Measurements from ENCODE around the gene FLYWCH2. TPM values are rescaled to one million over a fixed set of nuclear protein-coding genes. Genes with fewer than 3 reads are reported as not detected.

The FLYWCH2 gene
- total and polyA plus RNA-seq, 9 of the 15 experiments (the other 6 are each of a cell fraction or from before 2014, with no cell fraction given): 0.70 to 55.5 (median 7.6) TPM

GRCh38 chr16:2882650-2883457 lies at the start of gene FLYWCH2 (continued):
- TF ChIP-seq SAP30 (IDR thresholded peaks at IDR 0.05; ENCODE audit: borderline replicate concordance, insufficient read depth, low read depth, low read length, poor library complexity, severe bottlenecking) (peak; percentile 52), KAT2B (IDR thresholded peaks at IDR 0.05; ENCODE audit: low read depth, low read length) (no peak), NFYB (IDR thresholded peaks at IDR 0.05; ENCODE audit: extremely low read depth, insufficient read length) (peak; percentile 94), ZNF695 (CRISPR knock-in tag; IDR thresholded peaks at IDR 0.05) (no peak), MEIS2 (IDR thresholded peaks at IDR 0.05; ENCODE audit: partially characterized antibody) (peak; percentile 89), FOXJ2 (tag; IDR thresholded peaks at IDR 0.05) (no peak), CBFA2T3 (IDR thresholded peaks at IDR 0.05) (no peak), CBFA2T2 (conservative IDR thresholded peaks at IDR 0.05) (no peak), RCOR1 (IDR thresholded peaks at IDR 0.05; ENCODE audit: borderline replicate concordance in 1 of 2, low read depth in 2 of 2, low read length in 2 of 2) (0 out of 4 replicates have a peak, but pooled peaks of 1 of the 2 experiments have one; percentile 11), MBD1 (CRISPR knock-in tag; IDR thresholded peaks at IDR 0.05) (no peak), ZNF12 (CRISPR knock-in tag; IDR thresholded peaks at IDR 0.05) (0 out of 2 replicates have a peak, but pooled peaks have one; percentile 34), ATF7 (IDR thresholded peaks at IDR 0.05) (peak; percentile 75), MCM3 (IDR thresholded peaks at IDR 0.05) (no peak), MAFF (IDR thresholded peaks at IDR 0.05; ENCODE audit: low read length) (no peak), RNF2 (IDR thresholded peaks at IDR 0.05) (no peak), NR0B1 (IDR thresholded peaks at IDR 0.05; ENCODE audit: partially characterized antibody) (no peak), GTF2E2 (tag; IDR thresholded peaks at IDR 0.05) (no peak), ZFP1 (CRISPR knock-in tag; IDR thresholded peaks at IDR 0.05) (no peak), HNRNPH1 (optimal IDR thresholded peaks at IDR 0.05; ENCODE audit: low read depth, low read length) (no peak), NFXL1 (CRISPR knock-in tag; IDR thresholded peaks at IDR 0.05) (no peak), LARP7 (IDR thresholded peaks at IDR 0.05) (no peak), ZNF224 (CRISPR knock-in tag; IDR thresholded peaks at IDR 0.05) (no peak), XRCC4 (IDR thresholded peaks at IDR 0.05; ENCODE audit: extremely low read depth, insufficient read depth, insufficient read length) (no peak), GMEB1 (CRISPR knock-in tag; IDR thresholded peaks at IDR 0.05) (peak; percentile 48)
